ENCODE measurements around the gene TBC1D2.

TBC1D2 gene

DNA sequence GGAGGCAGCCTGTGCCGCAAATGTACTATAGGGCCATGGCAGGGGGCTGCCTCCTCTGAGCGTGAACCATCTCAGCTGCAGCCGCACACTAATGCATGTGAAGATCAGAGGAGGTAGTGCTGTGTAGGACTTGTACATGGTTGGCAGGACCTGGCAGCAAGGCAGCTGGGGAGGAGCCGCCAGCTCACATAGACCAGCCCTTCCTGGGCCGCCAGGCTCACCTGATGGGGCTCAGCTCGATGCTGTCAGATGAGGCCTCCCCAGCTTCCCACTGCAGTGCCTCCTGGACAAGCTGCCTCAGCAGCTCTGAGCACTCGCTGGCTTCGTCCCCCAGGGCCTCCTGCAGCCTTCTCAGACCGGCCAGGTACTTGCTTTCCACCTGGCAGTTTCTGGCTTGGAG is 45.0 kb downstream of the TBC1D2 start:
- WGBS, 2 experiments, result 91 to 95% methylated on average over 9 of the region's 9 CpGs
- Histone ChIP-seq H3K9me3 (ENCODE audit: control insufficient read depth, low read length) (no peaks in the 10 kb centered on the region), H3K36me3 (ENCODE audit: control insufficient read depth, insufficient read depth, low read length) (no peaks in the 10 kb centered on the region), H3K4me3 (ENCODE audit: insufficient read depth, low read depth, low read length) (no peak overlapping the region), H3K4me1 (ENCODE audit: control insufficient read depth, insufficient read depth, low read length) (no peaks in the 10 kb centered on the region), H3K27ac (ENCODE audit: insufficient read depth, low read depth, low read length, poor library complexity, severe bottlenecking) (no peak overlapping the region), H3K27me3 (ENCODE audit: control insufficient read depth, insufficient read depth, low read length, poor library complexity, severe bottlenecking) (no peaks in the 10 kb centered on the region)

DNA sequence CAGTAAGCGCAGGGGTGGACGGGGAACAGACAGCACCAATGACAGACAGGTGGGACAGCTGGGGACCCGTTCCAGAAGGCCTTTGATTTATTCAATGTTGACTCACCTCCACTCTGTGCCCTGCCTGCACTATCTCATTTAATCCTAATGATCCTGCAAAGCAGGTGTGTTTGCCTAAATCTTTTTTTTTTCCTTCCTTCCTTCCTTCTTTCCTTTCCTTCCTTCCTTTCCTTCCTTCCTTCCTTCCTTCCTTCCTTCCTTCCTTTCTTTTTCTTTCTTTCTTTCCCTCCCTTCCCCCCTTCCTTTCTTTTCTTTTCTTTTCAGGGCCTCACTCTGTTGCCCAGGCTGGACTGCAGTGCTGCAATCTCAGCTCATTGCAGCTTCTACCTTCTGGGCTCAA is 45.9 kb downstream of the TBC1D2 start:
- H3K9me3 ChIP-seq (ENCODE audit: control insufficient read depth, low read length), result no peaks in the 10 kb centered on the region
- no peak overlapping the region for H3K4me3 ChIP-seq (ENCODE audit: insufficient read depth, low read depth, low read length)
- H3K36me3 ChIP-seq (ENCODE audit: control insufficient read depth, insufficient read depth, low read length), result no peaks in the 10 kb centered on the region
- H3K4me1 ChIP-seq (ENCODE audit: control insufficient read depth, insufficient read depth, low read length), result no peaks in the 10 kb centered on the region
- H3K27ac ChIP-seq (ENCODE audit: insufficient read depth, low read depth, low read length, poor library complexity, severe bottlenecking), result no peak overlapping the region
- H3K27me3 ChIP-seq (ENCODE audit: control insufficient read depth, insufficient read depth, low read length, poor library complexity, severe bottlenecking), result no peaks in the 10 kb centered on the region
- WGBS, 2 experiments, result 89 to 96% methylated on average over 3 of the region's 3 CpGs

DNA sequence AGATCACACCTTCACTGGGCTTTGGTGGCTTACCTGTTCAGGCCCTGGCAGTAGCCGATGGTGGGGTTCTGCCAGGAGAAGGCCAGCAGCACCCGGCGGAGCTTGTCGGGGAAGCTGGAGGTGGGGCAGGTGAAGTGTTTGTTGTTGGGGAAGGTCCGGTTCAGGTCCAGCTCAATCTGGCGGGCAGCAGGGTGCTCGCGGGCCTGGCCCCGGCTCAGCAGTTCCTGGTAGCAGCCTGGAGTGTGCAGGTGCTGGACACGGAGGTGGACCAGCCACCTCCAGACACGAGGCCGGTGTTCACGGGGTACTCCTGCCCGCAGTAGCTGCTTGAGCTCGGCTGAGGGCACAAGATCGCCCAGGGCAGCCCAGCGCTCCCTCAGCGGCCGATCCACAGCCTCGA is 46.8 kb downstream of the TBC1D2 start:
- H3K27me3 ChIP-seq (ENCODE audit: control insufficient read depth, insufficient read depth, low read length, poor library complexity, severe bottlenecking), result no peaks in the 10 kb centered on the region
- H3K9me3 ChIP-seq (ENCODE audit: control insufficient read depth, low read length), result no peaks in the 10 kb centered on the region
- 92 to 93% methylated on average over 20 of the region's 20 CpGs for WGBS, 2 experiments
- no peaks in the 10 kb centered on the region for H3K36me3 ChIP-seq (ENCODE audit: control insufficient read depth, insufficient read depth, low read length)
- H3K4me1 ChIP-seq (ENCODE audit: control insufficient read depth, insufficient read depth, low read length), result no peaks in the 10 kb centered on the region
- no peak overlapping the region for H3K4me3 ChIP-seq (ENCODE audit: insufficient read depth, low read depth, low read length)
- no peak overlapping the region for H3K27ac ChIP-seq (ENCODE audit: insufficient read depth, low read depth, low read length, poor library complexity, severe bottlenecking)

DNA sequence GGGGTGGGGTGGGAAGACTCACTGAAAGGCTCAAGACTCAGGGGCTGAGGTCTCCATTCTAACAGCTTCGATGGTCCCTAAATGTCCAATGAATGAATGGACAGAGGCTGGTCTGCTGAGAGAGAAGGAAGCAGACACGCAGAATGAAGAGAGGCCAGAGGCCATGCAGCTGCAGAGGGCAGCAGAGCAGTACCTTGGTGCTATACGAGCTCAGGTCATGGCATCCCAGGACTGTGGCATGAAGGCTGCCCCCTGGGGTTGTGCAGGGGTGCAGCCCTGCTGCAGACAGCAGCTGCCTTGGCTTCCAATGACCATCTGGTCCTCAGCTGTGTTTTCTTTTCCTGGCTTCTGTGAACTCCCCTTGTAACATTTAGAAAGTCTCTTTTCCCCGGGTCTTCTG is 47.8 kb downstream of the TBC1D2 start:
- H3K4me1 ChIP-seq (ENCODE audit: control insufficient read depth, insufficient read depth, low read length), result no peaks in the 10 kb centered on the region
- no peaks in the 10 kb centered on the region for H3K36me3 ChIP-seq (ENCODE audit: control insufficient read depth, insufficient read depth, low read length)
- no peak overlapping the region for H3K27ac ChIP-seq (ENCODE audit: insufficient read depth, low read depth, low read length, poor library complexity, severe bottlenecking)
- H3K9me3 ChIP-seq (ENCODE audit: control insufficient read depth, low read length), result no peaks in the 10 kb centered on the region
- 91 to 92% methylated on average over 4 of the region's 4 CpGs for WGBS, 2 experiments
- H3K4me3 ChIP-seq (ENCODE audit: insufficient read depth, low read depth, low read length), result no peak overlapping the region
- no peaks in the 10 kb centered on the region for H3K27me3 ChIP-seq (ENCODE audit: control insufficient read depth, insufficient read depth, low read length, poor library complexity, severe bottlenecking)

DNA sequence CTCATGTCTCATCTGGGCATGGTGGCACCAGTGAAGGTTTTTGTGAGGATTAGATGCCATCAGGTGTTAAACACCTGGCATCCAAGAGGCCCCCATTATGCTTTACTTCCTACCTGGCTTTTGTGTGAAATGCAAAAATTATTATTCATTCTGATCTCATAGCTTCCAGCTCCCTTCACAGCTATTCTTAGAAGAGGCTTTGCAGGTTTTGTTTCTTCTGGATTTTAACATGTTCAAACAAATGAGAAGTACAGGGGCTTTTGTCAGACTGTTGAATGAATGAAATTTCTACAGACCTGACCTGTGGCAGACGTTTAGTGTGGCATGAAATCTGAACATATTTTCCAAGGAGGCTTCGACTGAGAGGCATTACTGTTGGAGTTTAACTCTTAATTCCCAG is 48.7 kb downstream of the TBC1D2 start:
- Histone ChIP-seq H3K27me3 (ENCODE audit: control insufficient read depth, insufficient read depth, low read length, poor library complexity, severe bottlenecking) (no peaks in the 10 kb centered on the region), H3K36me3 (ENCODE audit: control insufficient read depth, insufficient read depth, low read length) (no peaks in the 10 kb centered on the region), H3K4me1 (ENCODE audit: control insufficient read depth, insufficient read depth, low read length) (no peaks in the 10 kb centered on the region), H3K27ac (ENCODE audit: insufficient read depth, low read depth, low read length, poor library complexity, severe bottlenecking) (no peak overlapping the region), H3K9me3 (ENCODE audit: control insufficient read depth, low read length) (no peaks in the 10 kb centered on the region), H3K4me3 (ENCODE audit: insufficient read depth, low read depth, low read length) (no peak overlapping the region)
- WGBS, 2 experiments, result 66 to 77% methylated on average over 2 of the region's 2 CpGs

DNA sequence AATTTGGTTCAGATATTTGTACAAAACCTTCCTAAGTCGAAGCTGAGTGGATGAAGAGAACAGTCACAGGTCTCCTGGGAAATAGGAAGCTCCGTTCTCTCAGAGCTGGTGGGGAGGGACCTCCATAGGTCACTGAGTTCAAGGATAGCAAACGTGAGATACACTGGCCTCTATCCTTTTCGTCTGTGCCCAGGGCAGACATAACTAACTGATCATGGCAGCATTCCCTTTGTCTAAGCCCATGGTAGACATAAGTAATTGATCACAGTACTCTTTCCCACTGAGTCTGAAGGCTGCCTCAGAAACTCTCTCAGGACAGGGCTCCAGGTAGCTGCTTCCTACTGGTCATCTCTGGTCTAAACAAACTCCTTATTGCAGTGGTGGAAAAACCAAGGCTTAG is 50.8 kb downstream of the TBC1D2 start:
- H3K27ac ChIP-seq (ENCODE audit: insufficient read depth, low read depth, low read length, poor library complexity, severe bottlenecking), result no peak overlapping the region
- no peak overlapping the region for H3K4me3 ChIP-seq (ENCODE audit: insufficient read depth, low read depth, low read length)
- WGBS, 2 experiments, result 81 to 84% methylated on average over 4 of the region's 4 CpGs
- H3K4me1 ChIP-seq (ENCODE audit: control insufficient read depth, insufficient read depth, low read length), result no peaks in the 10 kb centered on the region
- no peaks in the 10 kb centered on the region for H3K36me3 ChIP-seq (ENCODE audit: control insufficient read depth, insufficient read depth, low read length)
- H3K27me3 ChIP-seq (ENCODE audit: control insufficient read depth, insufficient read depth, low read length, poor library complexity, severe bottlenecking), result no peaks in the 10 kb centered on the region
- H3K9me3 ChIP-seq (ENCODE audit: control insufficient read depth, low read length), result no peaks in the 10 kb centered on the region

DNA sequence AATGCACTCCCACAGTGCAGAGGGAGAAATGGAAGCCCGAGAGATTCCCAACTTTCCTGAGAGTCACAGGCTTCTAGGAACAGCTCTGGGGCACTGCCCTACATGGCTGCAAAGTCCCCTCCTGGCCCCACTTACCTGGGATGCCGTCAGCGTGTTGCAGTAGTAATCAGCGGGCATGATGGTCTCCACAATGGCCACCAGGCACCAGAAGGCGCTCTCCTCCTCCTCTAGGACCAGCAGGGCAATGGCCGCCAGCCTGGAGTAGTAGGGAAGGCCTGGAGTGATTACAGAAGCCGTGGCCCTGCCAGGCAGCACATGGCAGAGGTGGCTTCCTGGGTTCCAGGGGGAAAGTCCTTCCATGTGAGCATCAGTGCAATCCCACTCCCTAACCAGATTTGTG is 52.3 kb downstream of the TBC1D2 start:
- Histone ChIP-seq H3K27ac (ENCODE audit: insufficient read depth, low read depth, low read length, poor library complexity, severe bottlenecking) (no peak overlapping the region), H3K9me3 (ENCODE audit: control insufficient read depth, low read length) (no peaks in the 10 kb centered on the region), H3K4me1 (ENCODE audit: control insufficient read depth, insufficient read depth, low read length) (no peaks in the 10 kb centered on the region), H3K36me3 (ENCODE audit: control insufficient read depth, insufficient read depth, low read length) (no peaks in the 10 kb centered on the region), H3K4me3 (ENCODE audit: insufficient read depth, low read depth, low read length) (no peak overlapping the region), H3K27me3 (ENCODE audit: control insufficient read depth, insufficient read depth, low read length, poor library complexity, severe bottlenecking) (no peaks in the 10 kb centered on the region)
- 85 to 88% methylated on average over 7 of the region's 7 CpGs for WGBS, 2 experiments

DNA sequence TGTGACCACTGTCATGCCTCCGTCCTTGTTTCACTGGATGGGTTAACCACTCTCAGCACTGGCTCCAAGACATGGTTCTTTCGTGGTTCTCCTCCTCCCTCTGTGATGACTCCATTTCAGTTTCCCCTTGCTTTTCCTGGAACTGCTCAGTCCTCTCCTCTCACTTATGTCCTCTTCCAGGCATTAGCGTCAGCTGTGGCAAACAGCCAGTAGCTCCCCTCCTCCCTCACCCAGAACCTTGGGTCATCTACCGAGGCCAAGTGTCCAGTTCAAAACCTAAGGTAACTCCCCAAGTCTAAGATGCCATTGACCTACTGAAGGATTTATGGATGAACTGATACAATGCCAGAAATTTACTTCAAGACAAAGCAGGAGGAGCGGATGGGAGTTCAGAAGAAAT is 53.2 kb downstream of the TBC1D2 start:
- Histone ChIP-seq H3K4me3 (ENCODE audit: insufficient read depth, low read depth, low read length) (no peak overlapping the region), H3K4me1 (ENCODE audit: control insufficient read depth, insufficient read depth, low read length) (no peaks in the 10 kb centered on the region), H3K27ac (ENCODE audit: insufficient read depth, low read depth, low read length, poor library complexity, severe bottlenecking) (no peak overlapping the region), H3K9me3 (ENCODE audit: control insufficient read depth, low read length) (no peaks in the 10 kb centered on the region), H3K27me3 (ENCODE audit: control insufficient read depth, insufficient read depth, low read length, poor library complexity, severe bottlenecking) (no peaks in the 10 kb centered on the region), H3K36me3 (ENCODE audit: control insufficient read depth, insufficient read depth, low read length) (no peaks in the 10 kb centered on the region)
- WGBS, 2 experiments, result 93 to 95% methylated on average over 5 of the region's 5 CpGs

DNA sequence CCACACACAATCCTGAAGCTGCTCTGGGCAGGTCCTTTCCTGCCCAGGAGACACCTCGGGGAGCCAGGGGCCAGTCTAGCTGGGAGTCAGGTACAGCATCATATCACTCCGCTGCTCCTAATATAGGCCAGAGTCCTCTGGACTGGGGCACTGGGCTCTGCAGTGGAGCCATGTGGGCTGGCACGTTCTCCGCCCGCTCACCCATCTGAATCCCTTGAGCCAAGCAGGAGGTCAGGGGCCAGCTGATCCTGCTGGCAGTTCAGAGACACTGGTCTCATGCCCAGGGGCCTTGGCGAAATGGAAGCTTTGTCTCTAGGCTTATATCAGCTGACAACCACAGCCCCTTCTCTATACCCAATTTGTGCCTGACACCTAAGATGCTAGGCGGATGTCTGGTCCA is 53.7 kb downstream of the TBC1D2 start:
- WGBS, 2 experiments, result 95 to 96% methylated on average over 7 of the region's 7 CpGs
- no peaks in the 10 kb centered on the region for H3K4me1 ChIP-seq (ENCODE audit: control insufficient read depth, insufficient read depth, low read length)

DNA sequence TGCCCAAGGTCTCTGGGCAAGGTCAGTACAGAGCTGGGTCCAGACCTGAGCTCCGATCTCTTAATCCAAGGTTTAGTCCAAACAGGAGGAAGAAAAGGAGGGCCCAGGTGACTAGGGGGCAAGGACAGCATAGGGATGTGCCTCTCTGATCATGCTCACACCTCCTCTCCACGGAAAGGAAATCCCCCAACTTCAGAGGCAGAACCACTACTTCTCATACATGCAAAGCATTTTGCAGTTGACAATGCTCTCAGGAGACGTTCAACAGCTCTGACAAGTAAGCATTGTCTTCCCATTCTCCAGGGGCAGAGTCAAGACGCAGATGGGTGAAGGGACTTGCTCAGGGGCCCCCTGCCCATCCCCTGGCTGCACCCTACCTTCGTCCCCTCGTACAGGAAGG is 54.3 kb downstream of the TBC1D2 start:
- 88 to 91% methylated on average over 6 of the region's 6 CpGs for WGBS, 2 experiments

More for the DNA sequence above, 53.7 kb downstream of the TBC1D2 start:
- no peaks in the 10 kb centered on the region for H3K36me3 ChIP-seq (ENCODE audit: control insufficient read depth, insufficient read depth, low read length)
- no peaks in the 10 kb centered on the region for H3K27me3 ChIP-seq (ENCODE audit: control insufficient read depth, insufficient read depth, low read length, poor library complexity, severe bottlenecking)
- no peaks in the 10 kb centered on the region for H3K9me3 ChIP-seq (ENCODE audit: control insufficient read depth, low read length)
- H3K4me3 ChIP-seq (ENCODE audit: insufficient read depth, low read depth, low read length), result no peak overlapping the region
- no peak overlapping the region for H3K27ac ChIP-seq (ENCODE audit: insufficient read depth, low read depth, low read length, poor library complexity, severe bottlenecking)

DNA sequence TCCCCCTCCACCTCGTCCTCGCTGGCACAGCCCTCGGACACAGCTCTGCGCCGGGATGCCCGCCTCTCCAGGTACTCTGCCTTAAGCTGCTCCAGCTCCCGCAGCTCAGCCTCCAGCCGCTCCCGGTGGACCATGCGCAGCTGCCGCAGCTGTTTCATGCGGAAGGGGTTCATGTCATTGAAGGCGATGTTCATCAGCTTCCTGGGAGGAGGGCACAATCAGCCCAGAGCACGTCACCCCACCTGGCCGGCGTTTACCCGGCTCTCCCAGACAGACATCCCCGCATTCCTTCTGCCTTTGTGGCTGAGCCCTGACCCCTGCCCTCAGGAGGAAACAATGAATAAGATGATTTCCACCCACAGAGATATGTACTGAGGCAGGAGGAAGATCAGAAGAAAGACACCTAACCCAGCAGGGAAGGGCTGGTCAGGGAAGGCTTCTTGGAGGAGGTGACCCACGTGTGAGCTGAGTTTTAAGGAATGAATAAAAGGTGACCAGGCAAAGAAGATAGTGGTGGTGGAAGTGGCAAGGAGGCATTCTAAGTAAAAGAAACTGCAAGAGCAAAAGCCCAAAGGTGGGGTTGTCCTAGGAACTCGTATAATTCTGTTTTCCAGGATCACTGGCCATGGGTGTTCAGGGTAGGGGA is 55.9 kb downstream of the TBC1D2 start:
- H3K27me3 ChIP-seq (ENCODE audit: control insufficient read depth, insufficient read depth, low read length, poor library complexity, severe bottlenecking), result no peaks in the 10 kb centered on the region
- 76 to 80% methylated on average over 20 of the region's 20 CpGs for WGBS, 2 experiments
- no peak overlapping the region for H3K27ac ChIP-seq (ENCODE audit: insufficient read depth, low read depth, low read length, poor library complexity, severe bottlenecking)
- no peaks in the 10 kb centered on the region for H3K4me1 ChIP-seq (ENCODE audit: control insufficient read depth, insufficient read depth, low read length)
- no peak overlapping the region for H3K4me3 ChIP-seq (ENCODE audit: insufficient read depth, low read depth, low read length)
- no peaks in the 10 kb centered on the region for H3K9me3 ChIP-seq (ENCODE audit: control insufficient read depth, low read length)
- H3K36me3 ChIP-seq (ENCODE audit: control insufficient read depth, insufficient read depth, low read length), result no peaks in the 10 kb centered on the region

More for the DNA sequence above, 54.3 kb downstream of the TBC1D2 start:
- no peak overlapping the region for H3K27ac ChIP-seq (ENCODE audit: insufficient read depth, low read depth, low read length, poor library complexity, severe bottlenecking)
- H3K27me3 ChIP-seq (ENCODE audit: control insufficient read depth, insufficient read depth, low read length, poor library complexity, severe bottlenecking), result no peaks in the 10 kb centered on the region
- no peaks in the 10 kb centered on the region for H3K4me1 ChIP-seq (ENCODE audit: control insufficient read depth, insufficient read depth, low read length)
- no peak overlapping the region for H3K4me3 ChIP-seq (ENCODE audit: insufficient read depth, low read depth, low read length)
- no peaks in the 10 kb centered on the region for H3K9me3 ChIP-seq (ENCODE audit: control insufficient read depth, low read length)
- H3K36me3 ChIP-seq (ENCODE audit: control insufficient read depth, insufficient read depth, low read length), result no peaks in the 10 kb centered on the region
